ENCODE results near the gene ANGPTL7.

ANGPTL7 gene

DNA sequence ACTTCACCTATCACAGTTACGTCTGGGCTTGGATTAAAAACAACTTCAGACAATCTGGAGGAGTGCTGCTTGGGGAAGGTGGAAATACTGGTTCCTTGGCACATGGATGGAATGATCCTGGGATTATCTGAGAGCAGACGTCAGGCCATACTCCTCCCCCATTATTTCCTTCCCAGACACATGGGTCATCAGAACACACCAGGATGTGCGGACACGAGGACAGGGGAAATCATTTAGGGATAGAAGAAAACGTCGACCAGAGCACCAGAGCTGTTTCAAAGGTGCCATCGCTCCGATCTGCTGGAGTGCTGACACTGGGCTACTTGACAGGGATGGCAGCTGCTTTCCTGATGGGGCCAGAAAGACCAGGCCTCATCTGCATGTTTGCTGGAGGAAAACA is 31.8 kb upstream of the ANGPTL7 start:
- ChIA-PET POLR2A (interaction anchor here (1.8 kb wide), 1 partner anchor 58 kb away, joined by 4 read pairs; the partner anchor contains the start of gene EXOSC10), CTCF (no interaction called here)
- no peaks in the 10 kb centered on the region for H3K9me3 ChIP-seq (ENCODE audit: control insufficient read depth, insufficient read depth, low read depth, low read length)
- TF ChIP-seq ZSCAN16 (tag by site-specific recombination; IDR thresholded peaks at IDR 0.05): no peak
- TF ChIP-seq SALL2 (tag by site-specific recombination; IDR thresholded peaks at IDR 0.05; ENCODE audit: borderline replicate concordance): no peak
- no peak for TF ChIP-seq ZNF791 (tag by site-specific recombination; IDR thresholded peaks at IDR 0.05)
- TF ChIP-seq ZNF548 (tag by site-specific recombination; IDR thresholded peaks at IDR 0.05): no peak
- no peak for TF ChIP-seq ZFHX2 (tag by site-specific recombination; conservative IDR thresholded peaks at IDR 0.05)
- no peak for TF ChIP-seq KLF7 (tag by site-specific recombination; IDR thresholded peaks at IDR 0.05; ENCODE audit: borderline replicate concordance)
- TF ChIP-seq, protein P1, sequence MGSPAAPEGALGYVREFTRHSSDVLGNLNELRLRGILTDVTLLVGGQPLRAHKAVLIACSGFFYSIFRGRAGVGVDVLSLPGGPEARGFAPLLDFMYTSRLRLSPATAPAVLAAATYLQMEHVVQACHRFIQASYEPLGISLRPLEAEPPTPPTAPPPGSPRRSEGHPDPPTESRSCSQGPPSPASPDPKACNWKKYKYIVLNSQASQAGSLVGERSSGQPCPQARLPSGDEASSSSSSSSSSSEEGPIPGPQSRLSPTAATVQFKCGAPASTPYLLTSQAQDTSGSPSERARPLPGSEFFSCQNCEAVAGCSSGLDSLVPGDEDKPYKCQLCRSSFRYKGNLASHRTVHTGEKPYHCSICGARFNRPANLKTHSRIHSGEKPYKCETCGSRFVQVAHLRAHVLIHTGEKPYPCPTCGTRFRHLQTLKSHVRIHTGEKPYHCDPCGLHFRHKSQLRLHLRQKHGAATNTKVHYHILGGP (tag by site-specific recombination; IDR thresholded peaks at IDR 0.05): no peak
- TF ChIP-seq, protein P2, sequence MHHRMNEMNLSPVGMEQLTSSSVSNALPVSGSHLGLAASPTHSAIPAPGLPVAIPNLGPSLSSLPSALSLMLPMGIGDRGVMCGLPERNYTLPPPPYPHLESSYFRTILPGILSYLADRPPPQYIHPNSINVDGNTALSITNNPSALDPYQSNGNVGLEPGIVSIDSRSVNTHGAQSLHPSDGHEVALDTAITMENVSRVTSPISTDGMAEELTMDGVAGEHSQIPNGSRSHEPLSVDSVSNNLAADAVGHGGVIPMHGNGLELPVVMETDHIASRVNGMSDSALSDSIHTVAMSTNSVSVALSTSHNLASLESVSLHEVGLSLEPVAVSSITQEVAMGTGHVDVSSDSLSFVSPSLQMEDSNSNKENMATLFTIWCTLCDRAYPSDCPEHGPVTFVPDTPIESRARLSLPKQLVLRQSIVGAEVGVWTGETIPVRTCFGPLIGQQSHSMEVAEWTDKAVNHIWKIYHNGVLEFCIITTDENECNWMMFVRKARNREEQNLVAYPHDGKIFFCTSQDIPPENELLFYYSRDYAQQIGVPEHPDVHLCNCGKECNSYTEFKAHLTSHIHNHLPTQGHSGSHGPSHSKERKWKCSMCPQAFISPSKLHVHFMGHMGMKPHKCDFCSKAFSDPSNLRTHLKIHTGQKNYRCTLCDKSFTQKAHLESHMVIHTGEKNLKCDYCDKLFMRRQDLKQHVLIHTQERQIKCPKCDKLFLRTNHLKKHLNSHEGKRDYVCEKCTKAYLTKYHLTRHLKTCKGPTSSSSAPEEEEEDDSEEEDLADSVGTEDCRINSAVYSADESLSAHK (tag by site-specific recombination; IDR thresholded peaks at IDR 0.05): no peak
- no peak overlapping the region for H3K4me3 ChIP-seq (ENCODE audit: low read depth, low read length)
- no peak overlapping the region for H3K27ac ChIP-seq (ENCODE audit: extremely low read depth, low read depth, low read length)
- no peaks in the 10 kb centered on the region for H3K4me1 ChIP-seq (ENCODE audit: control insufficient read depth, insufficient read depth, low read length)
- peaks cover 18 to 74% of the 10 kb centered on the region in 2 experiments for H3K36me3 ChIP-seq (ENCODE audit: control insufficient read depth in 2 of 2, insufficient read depth in 1 of 2, low read length in 2 of 2)

DNA sequence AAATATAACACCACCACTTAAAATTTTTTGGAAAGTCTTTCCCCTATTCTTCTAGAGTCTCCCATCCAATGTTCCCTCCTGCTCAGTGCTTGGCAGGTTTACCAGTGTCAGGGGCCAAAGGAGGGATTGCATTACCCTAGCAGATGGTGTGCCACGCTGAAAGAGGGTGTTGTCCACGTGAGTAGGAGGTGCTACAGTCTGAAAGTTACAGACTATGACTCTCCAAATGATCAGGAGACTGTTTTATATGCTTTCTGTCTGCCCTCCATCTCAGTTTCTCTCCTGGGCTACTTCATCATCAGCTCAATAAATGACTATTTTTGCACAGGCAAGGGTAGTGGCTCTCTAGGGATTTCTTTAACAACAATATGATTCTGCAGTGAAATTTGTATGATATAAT is 31.3 kb upstream of the ANGPTL7 start:
- Histone ChIP-seq H3K27ac (ENCODE audit: extremely low read depth, low read depth, low read length) (no peak overlapping the region), H3K9me3 (ENCODE audit: control insufficient read depth, insufficient read depth, low read depth, low read length) (no peaks in the 10 kb centered on the region), H3K4me3 (ENCODE audit: low read depth, low read length) (no peak overlapping the region), H3K36me3 (ENCODE audit: control insufficient read depth in 2 of 2, insufficient read depth in 1 of 2, low read length in 2 of 2) (peaks cover 17 to 70% of the 10 kb centered on the region in 2 experiments), H3K4me1 (ENCODE audit: control insufficient read depth, insufficient read depth, low read length) (no peaks in the 10 kb centered on the region)
- ChIA-PET POLR2A (interaction anchor here (1.8 kb wide), 1 partner anchor 58 kb away, joined by 4 read pairs; the partner anchor contains the start of gene EXOSC10), CTCF (interaction anchor here (0.6 kb wide), 2 partner anchors 70 to 487 kb away, joined by 3 read pairs; no protein-coding TSS in a partner anchor)
- TF ChIP-seq ZNF16 (tag by site-specific recombination; IDR thresholded peaks at IDR 0.05; ENCODE audit: low read depth): no peak
- no peak for TF ChIP-seq KLF9 (tag by site-specific recombination; IDR thresholded peaks at IDR 0.05; ENCODE audit: low read depth)
- TF ChIP-seq ZNF830 (tag by site-specific recombination; IDR thresholded peaks at IDR 0.05; ENCODE audit: low read depth): no peak
- TF ChIP-seq ZNF621 (tag by site-specific recombination; IDR thresholded peaks at IDR 0.05): no peak

- TF ChIP-seq ZNF624 (tag by site-specific recombination; IDR thresholded peaks at IDR 0.05) (no peak), SCRT1 (tag by site-specific recombination; IDR thresholded peaks at IDR 0.05; ENCODE audit: borderline replicate concordance) (no peak), ZNF132 (tag by site-specific recombination; IDR thresholded peaks at IDR 0.05; ENCODE audit: borderline replicate concordance) (no peak), ZNF426 (tag by site-specific recombination; IDR thresholded peaks at IDR 0.05) (no peak), ZNF274 (IDR thresholded peaks at IDR 0.05; ENCODE audit: low read length) (no peak), ZNF274 (tag by site-specific recombination; IDR thresholded peaks at IDR 0.05; ENCODE audit: borderline replicate concordance) (no peak), ZNF785 (tag by site-specific recombination; IDR thresholded peaks at IDR 0.05) (no peak), GFI1B (tag by site-specific recombination; IDR thresholded peaks at IDR 0.05) (no peak), ZBTB26 (tag by site-specific recombination; optimal IDR thresholded peaks at IDR 0.05) (no peak), ZNF660 (tag by site-specific recombination; IDR thresholded peaks at IDR 0.05) (no peak)
- TF ChIP-seq, protein P3, sequence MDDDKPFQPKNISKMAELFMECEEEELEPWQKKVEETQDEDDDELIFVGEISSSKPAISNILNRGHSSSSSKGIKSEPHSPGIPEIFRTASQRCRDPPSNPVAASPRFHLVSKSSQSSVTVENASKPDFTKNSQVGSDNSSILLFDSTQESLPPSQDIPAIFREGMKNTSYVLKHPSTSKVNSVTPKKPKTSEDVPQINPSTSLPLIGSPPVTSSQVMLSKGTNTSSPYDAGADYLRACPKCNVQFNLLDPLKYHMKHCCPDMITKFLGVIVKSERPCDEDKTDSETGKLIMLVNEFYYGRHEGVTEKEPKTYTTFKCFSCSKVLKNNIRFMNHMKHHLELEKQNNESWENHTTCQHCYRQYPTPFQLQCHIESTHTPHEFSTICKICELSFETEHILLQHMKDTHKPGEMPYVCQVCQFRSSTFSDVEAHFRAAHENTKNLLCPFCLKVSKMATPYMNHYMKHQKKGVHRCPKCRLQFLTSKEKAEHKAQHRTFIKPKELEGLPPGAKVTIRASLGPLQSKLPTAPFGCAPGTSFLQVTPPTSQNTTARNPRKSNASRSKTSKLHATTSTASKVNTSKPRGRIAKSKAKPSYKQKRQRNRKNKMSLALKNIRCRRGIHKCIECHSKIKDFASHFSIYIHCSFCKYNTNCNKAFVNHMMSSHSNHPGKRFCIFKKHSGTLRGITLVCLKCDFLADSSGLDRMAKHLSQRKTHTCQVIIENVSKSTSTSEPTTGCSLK (tag by site-specific recombination; IDR thresholded peaks at IDR 0.05): no peak
- no peak overlapping the region for H3K4me3 ChIP-seq (ENCODE audit: low read depth, low read length)
- CTCF ChIA-PET: interaction anchor here (0.6 kb wide), 2 partner anchors 70 to 487 kb away, joined by 3 read pairs; no protein-coding TSS in a partner anchor
- POLR2A ChIA-PET: interaction anchor here (1.8 kb wide), 1 partner anchor 59 kb away, joined by 4 read pairs; the partner anchor contains the start of gene EXOSC10
- no peaks in the 10 kb centered on the region for H3K4me1 ChIP-seq (ENCODE audit: control insufficient read depth, insufficient read depth, low read length)
- H3K9me3 ChIP-seq (ENCODE audit: control insufficient read depth, insufficient read depth, low read depth, low read length): no peaks in the 10 kb centered on the region
- H3K27ac ChIP-seq (ENCODE audit: extremely low read depth, low read depth, low read length): no peak overlapping the region
- peaks cover 12 to 65% of the 10 kb centered on the region in 2 experiments; a peak in 2 of 3 replicates for H3K36me3 ChIP-seq (ENCODE audit: control insufficient read depth in 2 of 2, insufficient read depth in 1 of 2, low read length in 2 of 2)
Measured at GRCh38 chr1:11158291-11158690, 30.9 kb upstream of the ANGPTL7 start.

Data from HEK293 (cell line).